IgD-negative memory B cell (primary cell): Measurements from ENCODE around the gene SYTL3. TPM values are rescaled to one million over a fixed set of nuclear protein-coding genes. Genes with fewer than 3 reads are reported as not detected.
"Not testable (repeated sequence)": the region's sequence is repeated elsewhere in the genome, so short reads cannot be mapped to it uniquely, and the experiment has no call there.

Source experiments
- H3K27ac Mint-ChIP-seq, 3 donors: one replicate each; pipeline ENCODE4 v1.8.0; 2020 to 2022; ENCODE audit warnings: mild to moderate bottlenecking in 3 of 3, mixed read lengths in 3 of 3, moderate library complexity in 1 of 3
- H3K27me3 Mint-ChIP-seq: one replicate; pipeline ENCODE4 v1.8.0; 2021; ENCODE audit warnings: mixed read lengths
- H3K36me3 Mint-ChIP-seq: one replicate; pipeline ENCODE4 v1.8.0; 2020; ENCODE audit warnings: mild to moderate bottlenecking, mixed read lengths
- H3K4me1 Mint-ChIP-seq, 3 donors: one replicate each; pipeline ENCODE4 v1.8.0; 2020 to 2022; ENCODE audit warnings: mixed read lengths in 3 of 3, mild to moderate bottlenecking in 1 of 3
- H3K4me3 Mint-ChIP-seq, 4 donors: one replicate each; pipeline ENCODE4 v1.8.0; 2020 to 2022; ENCODE audit warnings: mild to moderate bottlenecking in 4 of 4, mixed read lengths in 4 of 4, moderate library complexity in 3 of 4
- H3K9me3 Mint-ChIP-seq, 3 donors: one replicate each; pipeline ENCODE4 v1.8.0; 2020 to 2021; ENCODE audit warnings: mixed read lengths in 3 of 3, mild to moderate bottlenecking in 1 of 3
- polyA plus RNA-seq: library from polyadenylated mRNA; unstranded; fragments of 300-500 nt; fragmentation: Illumina TruSeq; gene quantifications from one replicate; pipeline ENCODE4 v1.2.3, GENCODE V29; 2021

The SYTL3 gene
- polyA plus RNA-seq, 1 donor from 2014 or later: 1.8 TPM

GRCh38 chr6:158785036-158785435 is 135.2 kb downstream of the SYTL3 start:
- H3K36me3 Mint-ChIP-seq: peaks cover 15% of the 10 kb centered on the region
- no peaks in the 10 kb centered on the region for H3K9me3 Mint-ChIP-seq
- H3K4me1 Mint-ChIP-seq: peaks cover 20 to 42% (median 30%) of the 10 kb centered on the region in 3 donors
- no peaks in the 10 kb centered on the region for H3K27me3 Mint-ChIP-seq
- H3K4me3 Mint-ChIP-seq: peak overlapping the region in 1 of 4 donors; percentile 40
- H3K27ac Mint-ChIP-seq: peak overlapping the region in 2 of 3 donors; percentile 96 to 99

- peak overlapping the region in 1 of 4 donors; percentile 54 for H3K4me3 Mint-ChIP-seq
- no peaks in the 10 kb centered on the region for H3K9me3 Mint-ChIP-seq
- H3K36me3 Mint-ChIP-seq: peaks cover 15% of the 10 kb centered on the region
- peaks cover 28 to 43% (median 40%) of the 10 kb centered on the region in 3 donors for H3K4me1 Mint-ChIP-seq
- peak overlapping the region; percentile 64 to 96 (median 76) for H3K27ac Mint-ChIP-seq
- H3K27me3 Mint-ChIP-seq: no peaks in the 10 kb centered on the region
Observed at GRCh38 chr6:158786645-158787304, 136.9 kb downstream of the SYTL3 start.

DNA sequence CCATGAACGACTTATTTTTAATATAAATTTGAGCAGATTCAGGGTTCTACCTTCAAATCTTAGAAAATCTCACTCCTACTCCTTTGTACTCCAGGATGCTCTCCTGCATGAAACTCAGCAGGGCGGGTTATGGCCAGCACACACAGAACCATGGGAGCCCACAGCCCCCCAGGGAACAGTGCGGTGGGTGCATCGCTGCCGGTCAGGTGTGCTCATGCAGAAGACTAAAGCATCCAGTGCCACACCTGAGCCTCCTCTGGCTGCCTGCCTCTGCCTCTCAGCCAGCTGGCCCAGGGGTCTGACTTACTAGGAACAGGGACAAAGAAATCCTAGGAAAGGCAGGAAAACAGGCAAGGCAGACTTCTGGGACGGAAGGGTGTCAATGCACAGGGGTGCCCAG is 137.5 kb downstream of the SYTL3 start:
- H3K27me3 Mint-ChIP-seq: no peaks in the 10 kb centered on the region
- H3K9me3 Mint-ChIP-seq: no peaks in the 10 kb centered on the region
- H3K4me3 Mint-ChIP-seq: peak overlapping the region in 1 of 4 donors; percentile 54
- peak overlapping the region; percentile 64 to 96 (median 76) for H3K27ac Mint-ChIP-seq
- H3K4me1 Mint-ChIP-seq: peaks cover 30 to 46% (median 43%) of the 10 kb centered on the region in 3 donors
- H3K36me3 Mint-ChIP-seq: peaks cover 16% of the 10 kb centered on the region

DNA sequence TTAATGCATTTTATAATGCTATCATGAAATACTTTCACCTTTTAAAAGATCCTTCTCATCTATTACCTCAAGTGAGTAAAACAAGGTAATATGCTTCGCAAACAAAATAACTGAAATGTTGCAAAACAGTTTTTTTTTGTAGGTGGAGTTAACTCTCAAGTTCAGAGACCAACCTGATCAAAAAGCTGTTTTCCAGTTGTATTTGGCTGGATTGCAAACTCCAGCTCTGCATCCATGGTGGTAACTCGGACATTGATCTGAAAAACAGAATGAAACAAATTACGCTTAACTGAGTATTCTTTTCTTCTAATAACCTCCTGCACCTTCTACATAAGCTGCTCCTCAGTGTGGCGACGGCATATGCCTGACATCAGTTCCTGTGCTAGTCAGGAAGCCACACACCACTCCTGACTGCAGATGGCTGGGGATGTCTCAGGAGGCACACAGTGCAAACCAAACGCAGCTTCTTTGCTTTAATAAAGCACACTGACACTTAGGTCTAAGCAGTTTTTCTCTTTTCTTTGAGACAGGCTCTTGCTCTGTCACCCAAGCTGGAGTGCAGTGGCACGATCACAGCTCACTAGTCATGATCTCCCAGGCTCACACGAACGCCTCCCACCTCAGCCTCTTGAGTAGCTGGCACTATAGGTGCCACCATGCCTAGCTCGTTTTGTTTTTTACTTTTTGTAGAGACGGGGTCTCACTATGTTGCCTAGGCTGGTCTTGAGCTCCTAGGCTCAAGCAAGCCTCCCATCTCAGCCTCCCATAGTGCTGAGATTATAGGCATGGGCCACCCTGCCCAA is 139.5 kb downstream of the SYTL3 start:
- no peaks in the 10 kb centered on the region for H3K27me3 Mint-ChIP-seq
- peak overlapping the region; percentile 54 to 87 (median 70) for H3K4me3 Mint-ChIP-seq
- no peaks in the 10 kb centered on the region for H3K9me3 Mint-ChIP-seq
- peaks cover 47 to 59% (median 54%) of the 10 kb centered on the region in 3 donors for H3K4me1 Mint-ChIP-seq
- peaks cover 10% of the 10 kb centered on the region for H3K36me3 Mint-ChIP-seq
- peak overlapping the region; percentile 79 to 96 (median 96) for H3K27ac Mint-ChIP-seq

- H3K9me3 Mint-ChIP-seq: no peaks in the 10 kb centered on the region
- H3K4me3 Mint-ChIP-seq: peak overlapping the region in 3 of 4 donors; percentile 63 to 89 (median 73)
- H3K27ac Mint-ChIP-seq: peak overlapping the region; percentile 79 to 96 (median 84)
- H3K36me3 Mint-ChIP-seq: peaks cover 8% of the 10 kb centered on the region
- no peaks in the 10 kb centered on the region for H3K27me3 Mint-ChIP-seq
- peaks cover 63 to 75% (median 72%) of the 10 kb centered on the region in 3 donors for H3K4me1 Mint-ChIP-seq
Observed at GRCh38 chr6:158791274-158791855, 141.5 kb downstream of the SYTL3 start.

GRCh38 chr6:158792505-158792904 is 142.7 kb downstream of the SYTL3 start:
- H3K36me3 Mint-ChIP-seq, H3K27me3 Mint-ChIP-seq, H3K9me3 Mint-ChIP-seq: not testable (repeated sequence)
- peaks cover 72 to 79% (median 73%) of the 10 kb centered on the region in 3 donors for H3K4me1 Mint-ChIP-seq
- H3K27ac Mint-ChIP-seq: peak overlapping the region; percentile 33 to 84 (median 79)
- peak overlapping the region; percentile 50 to 89 (median 66) for H3K4me3 Mint-ChIP-seq

DNA sequence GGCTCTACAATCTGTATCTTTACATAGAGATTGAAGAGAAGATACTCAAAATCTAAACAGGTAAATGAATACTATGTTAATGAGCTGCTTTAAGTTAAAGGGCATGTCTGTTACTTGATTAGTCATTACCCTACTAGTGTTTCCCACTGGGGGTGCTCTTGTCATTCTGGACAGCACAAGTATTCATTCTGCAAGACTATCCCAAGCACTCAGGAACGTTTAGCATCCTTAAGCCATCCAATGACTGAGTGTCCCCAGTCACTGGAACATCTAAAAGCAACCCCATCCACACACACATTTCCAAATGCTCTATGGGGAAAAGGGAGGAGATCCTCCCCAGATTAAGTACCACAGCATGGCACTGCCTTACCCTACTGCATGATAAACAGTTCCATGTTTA is 143.6 kb downstream of the SYTL3 start:
- Mint-ChIP-seq H3K27ac (peak overlapping the region; percentile 53 to 90 (median 84)), H3K36me3 (peaks cover 8% of the 10 kb centered on the region), H3K27me3 (no peaks in the 10 kb centered on the region), H3K9me3 (no peaks in the 10 kb centered on the region), H3K4me1 (peaks cover 73 to 83% (median 77%) of the 10 kb centered on the region in 3 donors), H3K4me3 (peak overlapping the region in 3 of 4 donors; percentile 56 to 65 (median 60))

DNA sequence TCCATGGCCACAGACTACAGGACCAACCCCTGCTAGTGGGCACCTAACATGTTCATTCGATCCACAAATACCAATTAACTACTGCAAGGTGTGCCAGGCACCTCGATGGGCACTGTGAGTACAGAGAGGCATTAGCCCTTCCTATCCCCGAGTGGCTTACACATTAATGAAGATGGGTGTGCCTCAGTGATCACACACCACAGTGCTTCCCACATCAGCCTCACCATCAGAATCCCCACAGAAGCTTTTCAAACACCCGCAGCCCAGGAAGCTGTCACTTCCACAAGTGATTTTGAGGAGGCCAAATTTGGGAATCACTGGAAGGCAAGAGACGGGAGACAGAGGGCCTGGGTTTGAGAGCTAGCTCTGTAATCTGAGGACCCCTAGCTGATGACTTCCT is 145.7 kb downstream of the SYTL3 start:
- no peaks in the 10 kb centered on the region for H3K9me3 Mint-ChIP-seq
- H3K27me3 Mint-ChIP-seq: no peaks in the 10 kb centered on the region
- H3K4me3 Mint-ChIP-seq: peak overlapping the region in 3 of 4 donors; percentile 34 to 80 (median 66)
- H3K36me3 Mint-ChIP-seq: peaks cover 4% of the 10 kb centered on the region
- peaks cover 74 to 82% (median 80%) of the 10 kb centered on the region in 3 donors for H3K4me1 Mint-ChIP-seq
- H3K27ac Mint-ChIP-seq: peak overlapping the region; percentile 47 to 84 (median 79)

DNA sequence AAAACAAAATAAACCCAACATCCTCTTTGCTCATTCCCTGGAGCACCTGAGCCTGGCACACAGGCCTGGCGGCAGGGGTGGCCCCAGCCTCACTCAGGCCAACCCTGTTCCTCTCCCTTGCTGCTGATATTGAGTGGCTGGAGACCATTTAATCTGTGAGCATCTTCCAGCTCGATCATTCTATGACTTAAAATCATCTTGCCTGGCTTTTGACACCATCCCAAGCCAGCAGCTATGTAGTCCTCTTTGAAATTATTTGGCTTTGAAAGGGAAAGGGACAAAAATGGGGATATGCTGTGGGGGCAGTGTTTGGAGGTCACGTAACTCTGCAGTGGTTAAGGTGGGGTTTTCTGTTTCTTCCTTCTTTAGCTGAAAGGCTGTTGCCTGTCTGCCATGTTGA is 146.5 kb downstream of the SYTL3 start:
- H3K27me3 Mint-ChIP-seq: no peaks in the 10 kb centered on the region
- peaks cover 4% of the 10 kb centered on the region for H3K36me3 Mint-ChIP-seq
- H3K27ac Mint-ChIP-seq: peak overlapping the region; percentile 47 to 84 (median 79)
- H3K4me3 Mint-ChIP-seq: peak overlapping the region; percentile 34 to 80 (median 55)
- no peaks in the 10 kb centered on the region for H3K9me3 Mint-ChIP-seq
- H3K4me1 Mint-ChIP-seq: peaks cover 68 to 81% (median 75%) of the 10 kb centered on the region in 3 donors

DNA sequence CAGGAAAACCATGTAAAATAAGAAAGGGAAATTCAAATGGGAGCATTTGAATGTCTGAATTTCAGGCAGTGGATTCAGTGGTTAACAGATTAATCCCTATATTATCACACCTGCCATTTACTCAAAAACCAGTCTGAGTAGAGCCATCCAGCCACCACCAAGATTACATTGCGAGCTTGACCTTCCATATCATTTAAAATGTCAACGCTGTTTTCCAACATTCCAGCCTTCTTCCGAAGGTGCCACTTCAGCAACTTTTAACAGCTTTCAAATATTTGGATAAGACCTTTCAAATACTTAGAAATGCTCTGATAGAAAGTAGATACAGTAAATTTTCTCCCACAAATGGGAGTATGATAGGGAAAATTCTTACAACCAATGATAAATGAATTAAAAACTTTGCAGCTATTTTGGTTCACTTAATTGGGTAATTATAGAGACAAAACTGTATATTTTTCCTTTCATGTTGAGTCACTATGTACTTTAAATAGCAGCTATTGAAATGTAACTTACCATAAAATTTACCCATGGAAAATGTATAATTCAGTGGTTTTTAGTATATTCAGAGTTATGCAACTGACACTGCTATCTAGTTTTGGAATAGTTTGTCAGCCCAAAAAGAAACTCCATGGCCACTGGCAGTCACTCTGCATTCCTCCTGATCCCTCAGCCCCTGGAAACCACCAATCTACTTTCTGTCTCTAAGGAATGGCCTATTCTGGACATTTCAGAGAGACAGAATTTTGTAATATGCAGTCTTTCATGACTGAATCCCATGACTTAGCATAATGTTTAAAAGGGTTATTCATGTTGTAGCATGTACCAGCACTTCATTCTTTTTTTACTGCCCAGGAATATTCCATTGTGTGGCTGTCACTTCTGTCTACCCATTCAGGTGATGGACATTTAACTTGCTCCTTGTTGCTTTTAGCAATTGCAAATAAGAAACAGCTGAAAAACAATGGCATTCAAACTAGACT is 147.8 kb downstream of the SYTL3 start:
- H3K36me3 Mint-ChIP-seq: peaks cover 2% of the 10 kb centered on the region
- H3K9me3 Mint-ChIP-seq: no peaks in the 10 kb centered on the region
- H3K4me3 Mint-ChIP-seq: peak overlapping the region in 3 of 4 donors; percentile 34 to 92 (median 66)
- no peaks in the 10 kb centered on the region for H3K27me3 Mint-ChIP-seq
- H3K27ac Mint-ChIP-seq: peak overlapping the region; percentile 59 to 88 (median 84)
- H3K4me1 Mint-ChIP-seq: peaks cover 75 to 82% (median 79%) of the 10 kb centered on the region in 3 donors

GRCh38 chr6:158798311-158798710 is 148.5 kb downstream of the SYTL3 start:
- H3K27ac Mint-ChIP-seq: peak overlapping the region; percentile 59 to 88 (median 84)
- H3K9me3 Mint-ChIP-seq: no peaks in the 10 kb centered on the region
- peak overlapping the region; percentile 19 to 92 (median 52) for H3K4me3 Mint-ChIP-seq
- H3K27me3 Mint-ChIP-seq: no peaks in the 10 kb centered on the region
- H3K36me3 Mint-ChIP-seq: peaks cover 5% of the 10 kb centered on the region
- H3K4me1 Mint-ChIP-seq: peaks cover 75 to 82% (median 80%) of the 10 kb centered on the region in 3 donors

GRCh38 chr6:158799051-158799792 is 149.4 kb downstream of the SYTL3 start:
- Mint-ChIP-seq H3K27me3 (no peaks in the 10 kb centered on the region), H3K4me1 (peaks cover 78 to 81% (median 79%) of the 10 kb centered on the region in 3 donors), H3K27ac (peak overlapping the region; percentile 84 to 93 (median 88)), H3K4me3 (peak overlapping the region; percentile 19 to 92 (median 66)), H3K9me3 (no peaks in the 10 kb centered on the region), H3K36me3 (peaks cover 5% of the 10 kb centered on the region)

- Mint-ChIP-seq H3K27ac (peak overlapping the region; percentile 69 to 88 (median 84)), H3K27me3 (no peaks in the 10 kb centered on the region), H3K4me1 (peaks cover 78 to 81% (median 79%) of the 10 kb centered on the region in 3 donors), H3K4me3 (peak overlapping the region in 3 of 4 donors; percentile 48 to 90 (median 66)), H3K36me3 (peaks cover 14% of the 10 kb centered on the region), H3K9me3 (peaks cover 0 to 2% (median 0%) of the 10 kb centered on the region in 3 donors)
Observed at GRCh38 chr6:158801655-158802294, 151.9 kb downstream of the SYTL3 start.
